ENCODE results near the gene PPP4R4. TPM values are rescaled to one million over a fixed set of nuclear protein-coding genes. Genes with fewer than 3 reads are reported as not detected.
"Not testable (repeated sequence)": the region's sequence is repeated elsewhere in the genome, so short reads cannot be mapped to it uniquely, and the experiment has no call there.

The PPP4R4 gene
- total and polyA plus RNA-seq, 11 donors: 0.06 to 1.0 (median 0.40) TPM; not detected in 6

DNA sequence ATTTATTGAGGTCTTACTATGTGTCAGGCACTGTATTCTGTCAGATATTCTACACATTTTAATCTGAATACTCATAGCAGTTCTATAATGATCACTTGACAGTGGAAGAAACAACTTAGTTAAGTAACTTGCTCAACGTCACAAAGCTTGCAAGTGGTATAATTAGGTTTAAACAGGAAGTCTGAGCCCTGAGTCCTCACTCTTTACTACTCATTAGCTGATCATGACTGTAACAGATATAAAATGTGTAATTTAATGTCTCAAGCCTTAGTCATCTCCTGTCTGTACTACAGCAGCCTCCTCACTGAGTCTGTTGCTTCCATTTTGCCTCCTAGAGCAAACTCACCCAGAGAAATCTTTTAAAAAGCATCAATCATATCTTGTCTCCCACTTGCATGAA, 38.9 kb downstream of the PPP4R4 start:
- intact Hi-C loops (cut with DNase I): no loop called here
- no peaks in the 10 kb centered on the region for H3K4me1 ChIP-seq
- ATAC-seq: no peak
- H3K4me3 ChIP-seq: no peak overlapping the region
- no peak for DNase-seq
- TF ChIP-seq, protein P1, sequence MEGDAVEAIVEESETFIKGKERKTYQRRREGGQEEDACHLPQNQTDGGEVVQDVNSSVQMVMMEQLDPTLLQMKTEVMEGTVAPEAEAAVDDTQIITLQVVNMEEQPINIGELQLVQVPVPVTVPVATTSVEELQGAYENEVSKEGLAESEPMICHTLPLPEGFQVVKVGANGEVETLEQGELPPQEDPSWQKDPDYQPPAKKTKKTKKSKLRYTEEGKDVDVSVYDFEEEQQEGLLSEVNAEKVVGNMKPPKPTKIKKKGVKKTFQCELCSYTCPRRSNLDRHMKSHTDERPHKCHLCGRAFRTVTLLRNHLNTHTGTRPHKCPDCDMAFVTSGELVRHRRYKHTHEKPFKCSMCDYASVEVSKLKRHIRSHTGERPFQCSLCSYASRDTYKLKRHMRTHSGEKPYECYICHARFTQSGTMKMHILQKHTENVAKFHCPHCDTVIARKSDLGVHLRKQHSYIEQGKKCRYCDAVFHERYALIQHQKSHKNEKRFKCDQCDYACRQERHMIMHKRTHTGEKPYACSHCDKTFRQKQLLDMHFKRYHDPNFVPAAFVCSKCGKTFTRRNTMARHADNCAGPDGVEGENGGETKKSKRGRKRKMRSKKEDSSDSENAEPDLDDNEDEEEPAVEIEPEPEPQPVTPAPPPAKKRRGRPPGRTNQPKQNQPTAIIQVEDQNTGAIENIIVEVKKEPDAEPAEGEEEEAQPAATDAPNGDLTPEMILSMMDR (IDR thresholded peaks at IDR 0.05): no peak
- no peak for TF ChIP-seq POLR2A (IDR thresholded peaks at IDR 0.05)
- H3K36me3 ChIP-seq: no peaks in the 10 kb centered on the region
- 54 to 65% (median 56%) methylated on average over 1 of the region's 1 CpG for WGBS, 4 donors
- no peak overlapping the region for H3K27ac ChIP-seq
- peaks cover 0 to 13% (median 4%) of the 10 kb centered on the region in 12 donors for H3K9me3 ChIP-seq
- H3K27me3 ChIP-seq: peaks cover 0 to 12% (median 0%) of the 10 kb centered on the region in 9 donors

DNA sequence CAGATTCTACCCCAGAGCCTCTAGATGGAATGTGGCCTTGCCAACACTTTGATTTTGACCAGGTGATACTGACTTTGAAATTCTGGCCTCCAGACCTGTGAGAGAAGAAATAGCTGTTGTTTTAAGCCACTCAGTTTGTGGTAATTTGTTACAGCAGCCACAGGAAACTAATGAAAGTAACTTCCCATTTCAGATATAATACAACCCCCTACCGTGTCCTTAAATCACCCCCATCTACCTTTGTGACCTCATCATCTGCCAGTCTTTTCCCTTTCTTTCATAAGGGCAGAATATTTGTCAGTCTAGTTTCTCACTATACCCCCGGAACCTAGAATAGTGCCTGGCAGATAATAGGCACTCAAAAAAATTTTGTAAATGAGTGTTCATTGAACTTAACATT, 39.6 kb downstream of the PPP4R4 start:
- Histone ChIP-seq H3K4me1 (no peaks in the 10 kb centered on the region), H3K27me3 (peaks cover 0 to 12% (median 0%) of the 10 kb centered on the region in 9 donors), H3K27ac (no peak overlapping the region), H3K9me3 (peaks cover 0 to 13% (median 4%) of the 10 kb centered on the region in 12 donors), H3K36me3 (no peaks in the 10 kb centered on the region), H3K4me3 (no peak overlapping the region)
- TF ChIP-seq, protein P1 (IDR thresholded peaks at IDR 0.05): no peak
- no peak for TF ChIP-seq POLR2A (IDR thresholded peaks at IDR 0.05)
- no peak for ATAC-seq
- 48 to 80% (median 56%) methylated on average over 2 of the region's 2 CpGs for WGBS, 4 donors
- no peak for DNase-seq
- intact Hi-C loops (cut with DNase I): no loop called here

DNA sequence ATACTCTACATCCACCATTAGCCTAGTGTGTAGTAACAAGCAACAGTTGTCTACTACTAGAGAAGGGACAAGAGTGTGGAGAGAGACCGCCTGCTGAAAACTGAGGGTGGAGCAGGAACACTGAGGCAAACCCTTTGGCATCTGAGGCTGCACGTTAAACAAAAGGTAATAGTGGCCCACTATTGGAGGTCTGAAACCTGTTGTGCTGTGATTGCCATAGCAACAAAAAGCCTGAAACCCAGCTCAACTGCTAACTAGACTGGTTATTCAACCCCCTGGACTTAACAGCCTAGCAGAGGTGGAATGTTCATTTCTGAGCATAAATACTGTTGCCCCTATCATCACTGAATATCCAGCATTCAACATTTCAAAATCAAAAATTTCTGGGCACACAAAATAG, 43.0 kb downstream of the PPP4R4 start:
- ATAC-seq (no peak), DNase-seq (no peak)
- Histone ChIP-seq H3K4me1 (no peaks in the 10 kb centered on the region), H3K4me3 (no peak overlapping the region), H3K36me3 (no peaks in the 10 kb centered on the region), H3K9me3 (peaks cover 0 to 21% (median 7%) of the 10 kb centered on the region in 12 donors), H3K27me3 (peaks cover 0 to 12% (median 0%) of the 10 kb centered on the region in 9 donors), H3K27ac (no peak overlapping the region)
- 69 to 80% (median 75%) methylated on average over 2 of the region's 2 CpGs for WGBS, 4 donors
- TF ChIP-seq, protein P1 (IDR thresholded peaks at IDR 0.05): no peak
- TF ChIP-seq POLR2A (IDR thresholded peaks at IDR 0.05): no peak
- intact Hi-C loops (cut with DNase I): no loop called here

DNA sequence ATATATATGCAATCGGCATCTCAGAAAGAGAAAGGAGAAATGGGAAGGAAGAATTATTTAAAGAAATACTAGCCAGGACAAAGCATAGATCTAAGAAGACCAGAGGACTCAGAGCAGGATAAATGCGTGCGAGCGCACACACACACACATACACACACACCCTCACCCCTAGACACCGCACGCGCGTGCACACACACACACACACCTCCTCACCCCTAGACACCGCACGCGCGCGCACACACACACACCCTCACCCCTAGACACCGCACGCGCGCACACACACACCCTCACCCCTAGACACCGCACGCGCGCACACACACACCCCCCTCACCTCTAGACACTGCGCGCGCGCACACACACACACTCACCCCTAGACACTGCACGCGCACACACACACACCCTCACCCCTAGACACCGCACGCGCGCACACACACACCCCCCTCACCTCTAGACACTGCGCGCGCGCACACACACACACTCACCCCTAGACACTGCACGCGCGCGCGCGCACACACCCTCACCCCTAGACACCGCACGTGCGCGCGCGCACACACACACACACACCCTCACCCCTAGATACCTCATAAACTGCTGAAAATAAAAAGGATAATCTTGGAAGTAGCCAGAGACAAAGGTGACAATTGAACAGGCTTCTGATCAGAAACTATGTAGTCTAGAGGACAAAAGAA, 44.2 kb downstream of the PPP4R4 start:
- WGBS, 4 donors: 72 to 90% (median 84%) methylated on average over 47 of the region's 47 CpGs
- H3K27me3 ChIP-seq: peaks cover 0 to 12% (median 0%) of the 10 kb centered on the region in 9 donors
- intact Hi-C loops (cut with DNase I): not testable (repeated sequence)

More for the DNA sequence above, 44.2 kb downstream of the PPP4R4 start:
- ATAC-seq, H3K4me1 ChIP-seq, H3K36me3 ChIP-seq, DNase-seq, H3K4me3 ChIP-seq, H3K27ac ChIP-seq: not testable (repeated sequence)
- H3K9me3 ChIP-seq: peaks cover 0 to 23% (median 9%) of the 10 kb centered on the region in 12 donors
